CD1c-positive myeloid dendritic cell (primary cell): ENCODE data around the gene TLX2.
A peak's percentile ranks its signal among the peaks of the same experiment; 100 is the strongest.

Experiments
- DNase-seq: peaks from one replicate; pipeline ENCODE4 v3.0.0-alpha.2; 2016; ENCODE audit errors: extremely low spot score

The TLX2 gene

GRCh38 chr2:74511104-74511989 lies 2.9 kb upstream of the TLX2 start:
- no peak for DNase-seq

DNA sequence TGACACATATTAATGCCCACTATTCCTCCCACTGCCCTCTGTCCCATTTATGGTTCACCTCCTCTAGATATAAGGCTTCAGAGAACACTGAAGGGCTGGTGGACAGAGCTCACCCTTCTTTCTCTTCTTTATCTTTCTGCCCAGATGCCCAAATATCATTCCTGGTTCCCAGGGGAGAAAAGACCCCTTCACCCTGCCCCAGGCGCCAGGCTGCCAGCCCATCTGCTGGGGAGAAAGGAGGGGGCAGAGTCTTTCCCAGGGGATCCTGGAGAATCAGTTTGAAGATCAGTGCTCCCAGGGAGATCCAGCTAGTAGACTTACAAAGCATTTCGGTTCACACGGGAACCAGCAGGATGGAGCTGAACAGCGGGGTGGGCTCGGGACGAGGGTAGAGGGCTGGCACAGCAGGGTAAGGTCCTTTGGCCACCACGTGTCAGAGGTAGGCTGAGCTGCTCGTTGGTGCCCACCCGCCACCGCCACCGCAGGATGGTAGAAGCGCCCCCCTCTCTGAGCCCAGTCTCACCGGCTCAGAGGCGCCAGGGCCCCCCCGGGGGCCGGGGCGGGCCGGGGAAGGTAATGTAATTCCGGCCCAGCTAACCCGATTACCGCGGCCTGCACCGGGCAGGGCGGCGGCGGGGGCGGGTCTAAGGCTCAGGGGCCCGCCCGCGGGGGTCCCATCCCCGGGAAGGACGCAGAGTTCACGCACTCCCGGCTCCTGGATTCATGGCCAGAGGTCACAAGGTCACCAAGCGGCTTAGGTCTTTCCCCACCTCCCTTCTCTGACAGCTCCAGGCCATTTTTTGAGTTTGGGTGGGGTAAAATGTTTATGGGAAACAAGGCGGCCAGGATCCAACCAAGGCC lies 1.3 kb upstream of the TLX2 start:
- no peak for DNase-seq

- no peak for DNase-seq
These were observed 464 bp upstream of the TLX2 start for GRCh38 chr2:74513605-74514367.

GRCh38 chr2:74515271-74515980 lies 1.2 kb downstream of the TLX2 start:
- DNase-seq: no peak

DNA sequence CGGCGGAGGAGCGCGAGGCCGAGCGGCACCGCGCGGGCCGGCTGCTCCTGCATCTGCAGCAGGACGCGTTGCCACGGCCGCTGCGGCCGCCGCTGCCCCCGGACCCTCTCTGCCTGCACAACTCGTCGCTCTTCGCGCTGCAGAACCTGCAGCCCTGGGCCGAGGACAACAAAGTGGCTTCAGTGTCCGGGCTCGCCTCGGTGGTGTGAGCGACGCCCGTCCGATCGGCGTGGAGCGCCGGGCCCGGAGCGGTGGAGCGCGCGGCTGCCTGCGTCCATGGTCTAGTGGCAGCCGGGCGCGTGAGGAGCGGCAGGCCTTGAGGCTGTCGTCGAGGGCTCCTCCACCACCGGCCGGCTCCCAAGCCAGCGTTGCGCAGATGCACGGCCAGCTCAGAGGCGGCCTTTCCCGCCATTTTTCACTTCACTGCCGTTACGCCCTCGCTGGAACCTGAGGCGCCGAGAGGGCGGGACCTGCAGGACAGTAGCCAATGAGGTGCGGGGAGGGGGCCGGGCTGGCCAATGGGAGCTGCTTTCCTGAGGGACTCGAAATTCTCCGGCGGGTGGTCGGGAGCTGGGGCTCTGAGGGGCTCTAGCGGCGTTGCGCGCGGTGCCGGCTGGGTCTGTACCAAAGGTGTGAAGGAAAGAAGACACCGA lies 1.9 kb downstream of the TLX2 start:
- peak; percentile 63 for DNase-seq

DNA sequence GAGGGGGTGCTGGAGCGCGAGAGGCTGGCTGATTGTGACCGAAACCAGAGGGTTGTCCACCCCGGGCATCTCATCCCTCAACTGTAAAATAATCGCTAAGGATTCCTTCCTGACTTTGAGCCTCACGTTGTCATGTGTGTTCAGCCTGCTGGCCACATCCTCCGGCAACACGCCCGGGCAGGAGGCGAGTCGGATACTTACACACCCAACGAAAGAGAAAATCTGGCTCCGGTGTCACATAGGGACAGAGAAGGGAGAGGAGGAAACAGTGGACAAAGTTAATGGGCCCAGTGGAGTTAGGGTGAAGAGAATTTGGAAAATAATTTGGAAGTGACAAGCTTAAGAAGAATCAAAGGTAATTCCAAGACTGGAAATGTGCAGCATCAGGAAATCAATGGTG lies 2.4 kb downstream of the TLX2 start:
- DNase-seq: no peak

GRCh38 chr2:74522516-74522915 lies 8.3 kb downstream of the TLX2 start:
- no peak for DNase-seq

DNA sequence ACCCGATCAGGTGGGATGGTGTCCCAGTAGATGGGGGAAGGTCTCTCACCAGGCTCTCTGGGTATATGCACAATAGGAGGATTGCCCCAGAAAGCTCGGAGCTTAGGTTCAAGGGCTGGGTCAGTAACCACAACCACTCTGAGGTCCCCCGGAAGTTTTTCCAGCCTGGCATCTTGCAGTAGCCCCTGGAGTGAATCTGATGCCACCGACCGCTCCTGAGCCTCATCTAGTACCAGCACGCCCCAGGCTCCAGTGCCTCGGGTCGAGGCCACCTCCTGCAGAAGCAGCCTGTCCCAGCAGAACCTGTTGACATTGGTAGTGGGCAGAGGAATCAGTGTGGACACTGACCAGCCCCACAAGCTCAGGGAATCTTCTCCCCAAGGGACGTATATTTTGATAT lies 9.8 kb downstream of the TLX2 start:
- no peak for DNase-seq

GRCh38 chr2:74524955-74525716 lies 10.9 kb downstream of the TLX2 start:
- DNase-seq: no peak

- peak; percentile 85 for DNase-seq
These were observed 11.7 kb downstream of the TLX2 start, which contains the start of gene DQX1 for GRCh38 chr2:74525717-74526648. Gene DQX1, minus strand, starts transcription at chr2:74526231. Its CDS starts 502 bp downstream, at chr2:74525729.

GRCh38 chr2:74526649-74527230 lies 12.5 kb downstream of the TLX2 start:
- DNase-seq: no peak

DNA sequence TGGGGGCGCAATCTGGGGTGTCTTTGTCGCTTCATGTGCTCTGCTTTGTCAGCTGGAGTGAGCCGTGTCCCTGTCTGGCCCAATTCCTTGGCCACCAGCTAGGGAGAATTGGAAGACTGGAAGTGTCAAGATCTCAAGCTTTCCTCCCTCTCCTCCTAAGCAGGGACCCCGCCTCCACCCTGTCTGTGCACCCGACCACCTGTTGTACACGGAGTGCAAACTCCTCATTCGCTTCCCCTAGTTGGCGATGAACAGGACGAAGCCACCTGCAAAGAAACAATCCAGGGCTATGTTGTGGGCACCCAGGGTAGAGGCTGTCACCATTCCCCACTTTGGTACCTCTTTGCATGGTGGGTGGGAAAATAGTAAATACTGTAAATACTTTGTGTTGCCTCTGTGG lies 13.5 kb downstream of the TLX2 start:
- no peak for DNase-seq

- DNase-seq: no peak
These were observed 14.5 kb downstream of the TLX2 start for GRCh38 chr2:74528600-74529356.

DNA sequence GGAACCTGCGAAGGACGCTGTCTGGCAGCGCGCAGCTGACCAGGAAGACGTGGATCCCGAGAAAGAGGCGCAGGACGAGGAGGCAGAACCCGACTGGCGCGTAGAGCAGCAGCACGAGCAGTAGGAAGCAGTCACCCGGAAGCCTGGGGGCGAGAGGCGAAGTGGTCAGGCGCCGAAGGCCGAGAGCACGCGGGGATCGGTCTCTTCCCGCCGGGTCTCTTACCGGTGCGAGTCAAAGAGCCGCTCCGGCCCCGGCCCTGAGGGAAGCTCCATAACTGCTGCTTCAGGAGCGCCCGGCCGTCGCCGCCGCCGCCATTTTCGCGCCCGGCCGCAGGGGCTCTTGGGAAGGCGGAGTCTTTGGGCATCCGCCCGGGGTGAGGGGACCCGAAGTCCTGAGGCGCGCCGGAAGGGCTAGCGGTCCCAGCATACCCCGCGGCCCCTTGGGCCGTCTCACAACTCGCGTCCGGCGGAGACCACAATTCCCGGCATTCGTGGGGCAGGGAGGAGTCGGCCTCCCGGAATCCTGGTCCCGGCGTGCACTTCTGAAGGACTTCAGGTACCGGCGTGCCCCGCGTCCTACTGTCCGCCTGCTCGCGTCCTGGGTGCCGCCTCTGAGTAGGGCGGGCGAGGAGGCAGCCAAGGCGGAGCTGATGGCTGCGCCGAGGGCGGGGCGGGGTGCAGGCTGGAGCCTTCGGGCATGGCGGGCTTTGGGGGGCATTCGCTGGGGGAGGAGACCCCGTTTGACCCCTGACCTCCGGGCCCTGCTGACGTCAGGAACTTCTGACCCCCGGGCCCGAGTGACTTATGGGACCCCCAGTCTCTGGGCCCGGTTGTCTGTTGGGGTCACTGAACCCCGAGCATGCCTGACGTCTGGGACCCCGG lies 15.3 kb downstream of the TLX2 start, which contains the start of the genes AUP1 and HTRA2:
AUP1 (minus strand) TSS at position 350 of the 882 bp plus-strand sequence; CDS start at position 273, 77 bp downstream.
HTRA2 (plus strand) TSS at position 577 of the 882 bp plus-strand sequence; CDS start at position 651, 74 bp downstream.
- DNase-seq: peak; percentile 98

GRCh38 chr2:74530239-74531187 lies 16.3 kb downstream of the TLX2 start:
- peak; percentile 45 for DNase-seq
